Measurements from ENCODE around the gene HSH2D. TPM values are rescaled to one million over a fixed set of nuclear protein-coding genes. Genes with fewer than 3 reads are reported as not detected.

The HSH2D gene
- total and polyA plus RNA-seq, 9 of the 15 experiments (the other 6 are each of a cell fraction or from before 2014, with no cell fraction given), result 0.03 to 1.1 (median 0.35) TPM; not detected in 1

DNA sequence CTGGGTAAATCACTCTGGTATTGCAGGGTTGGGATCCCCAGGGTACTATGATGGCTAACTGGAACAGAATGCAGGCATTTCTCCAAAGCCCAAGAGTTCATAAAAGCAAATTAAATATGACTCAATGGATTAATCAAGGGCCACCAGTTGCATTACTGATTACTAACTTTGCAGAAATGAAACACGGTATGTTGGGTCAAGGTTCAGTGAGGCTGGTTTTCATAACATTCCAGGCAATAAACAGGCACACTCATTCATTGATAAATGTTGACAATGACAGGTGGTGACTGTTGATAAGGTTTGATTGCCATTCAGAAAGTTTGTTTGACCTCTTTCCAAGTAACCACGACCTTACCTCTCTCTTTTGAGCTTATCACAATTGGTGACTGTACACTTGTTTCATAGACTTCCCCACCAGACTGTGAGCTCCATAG is 53.7 kb downstream of the HSH2D start (continued):
- TF ChIP-seq, protein P1, sequence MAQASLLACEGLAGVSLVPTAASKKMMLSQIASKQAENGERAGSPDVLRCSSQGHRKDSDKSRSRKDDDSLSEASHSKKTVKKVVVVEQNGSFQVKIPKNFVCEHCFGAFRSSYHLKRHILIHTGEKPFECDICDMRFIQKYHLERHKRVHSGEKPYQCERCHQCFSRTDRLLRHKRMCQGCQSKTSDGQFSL (CRISPR knock-in tag; IDR thresholded peaks at IDR 0.05), result no peak
- TF ChIP-seq, protein P1 (tag; IDR thresholded peaks at IDR 0.05), result no peak
- no peak; the same call in 1 of the 2 replicates for TF ChIP-seq GATAD2B (IDR thresholded peaks at IDR 0.05; ENCODE audit: borderline replicate concordance)
- TF ChIP-seq SREBF2 (CRISPR knock-in tag; IDR thresholded peaks at IDR 0.05), result no peak
- TF ChIP-seq, protein P2, sequence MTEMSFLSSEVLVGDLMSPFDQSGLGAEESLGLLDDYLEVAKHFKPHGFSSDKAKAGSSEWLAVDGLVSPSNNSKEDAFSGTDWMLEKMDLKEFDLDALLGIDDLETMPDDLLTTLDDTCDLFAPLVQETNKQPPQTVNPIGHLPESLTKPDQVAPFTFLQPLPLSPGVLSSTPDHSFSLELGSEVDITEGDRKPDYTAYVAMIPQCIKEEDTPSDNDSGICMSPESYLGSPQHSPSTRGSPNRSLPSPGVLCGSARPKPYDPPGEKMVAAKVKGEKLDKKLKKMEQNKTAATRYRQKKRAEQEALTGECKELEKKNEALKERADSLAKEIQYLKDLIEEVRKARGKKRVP (CRISPR knock-in tag; IDR thresholded peaks at IDR 0.05), result no peak
- peak; percentile 93 for TF ChIP-seq TAL1 (IDR thresholded peaks at IDR 0.05)
- no peak for TF ChIP-seq SRSF9 (IDR thresholded peaks at IDR 0.05; ENCODE audit: borderline replicate concordance, low read depth, low read length)
- TF ChIP-seq RBM15 (IDR thresholded peaks at IDR 0.05; ENCODE audit: insufficient read depth, low read length), result no peak
- no peak for TF ChIP-seq IRF2 (CRISPR knock-in tag; IDR thresholded peaks at IDR 0.05)
- TF ChIP-seq ZC3H8 (IDR thresholded peaks at IDR 0.05), result no peak
- TF ChIP-seq, protein P3, sequence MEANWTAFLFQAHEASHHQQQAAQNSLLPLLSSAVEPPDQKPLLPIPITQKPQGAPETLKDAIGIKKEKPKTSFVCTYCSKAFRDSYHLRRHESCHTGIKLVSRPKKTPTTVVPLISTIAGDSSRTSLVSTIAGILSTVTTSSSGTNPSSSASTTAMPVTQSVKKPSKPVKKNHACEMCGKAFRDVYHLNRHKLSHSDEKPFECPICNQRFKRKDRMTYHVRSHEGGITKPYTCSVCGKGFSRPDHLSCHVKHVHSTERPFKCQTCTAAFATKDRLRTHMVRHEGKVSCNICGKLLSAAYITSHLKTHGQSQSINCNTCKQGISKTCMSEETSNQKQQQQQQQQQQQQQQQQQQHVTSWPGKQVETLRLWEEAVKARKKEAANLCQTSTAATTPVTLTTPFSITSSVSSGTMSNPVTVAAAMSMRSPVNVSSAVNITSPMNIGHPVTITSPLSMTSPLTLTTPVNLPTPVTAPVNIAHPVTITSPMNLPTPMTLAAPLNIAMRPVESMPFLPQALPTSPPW (CRISPR knock-in tag; IDR thresholded peaks at IDR 0.05), result no peak
- TF ChIP-seq, protein P4, sequence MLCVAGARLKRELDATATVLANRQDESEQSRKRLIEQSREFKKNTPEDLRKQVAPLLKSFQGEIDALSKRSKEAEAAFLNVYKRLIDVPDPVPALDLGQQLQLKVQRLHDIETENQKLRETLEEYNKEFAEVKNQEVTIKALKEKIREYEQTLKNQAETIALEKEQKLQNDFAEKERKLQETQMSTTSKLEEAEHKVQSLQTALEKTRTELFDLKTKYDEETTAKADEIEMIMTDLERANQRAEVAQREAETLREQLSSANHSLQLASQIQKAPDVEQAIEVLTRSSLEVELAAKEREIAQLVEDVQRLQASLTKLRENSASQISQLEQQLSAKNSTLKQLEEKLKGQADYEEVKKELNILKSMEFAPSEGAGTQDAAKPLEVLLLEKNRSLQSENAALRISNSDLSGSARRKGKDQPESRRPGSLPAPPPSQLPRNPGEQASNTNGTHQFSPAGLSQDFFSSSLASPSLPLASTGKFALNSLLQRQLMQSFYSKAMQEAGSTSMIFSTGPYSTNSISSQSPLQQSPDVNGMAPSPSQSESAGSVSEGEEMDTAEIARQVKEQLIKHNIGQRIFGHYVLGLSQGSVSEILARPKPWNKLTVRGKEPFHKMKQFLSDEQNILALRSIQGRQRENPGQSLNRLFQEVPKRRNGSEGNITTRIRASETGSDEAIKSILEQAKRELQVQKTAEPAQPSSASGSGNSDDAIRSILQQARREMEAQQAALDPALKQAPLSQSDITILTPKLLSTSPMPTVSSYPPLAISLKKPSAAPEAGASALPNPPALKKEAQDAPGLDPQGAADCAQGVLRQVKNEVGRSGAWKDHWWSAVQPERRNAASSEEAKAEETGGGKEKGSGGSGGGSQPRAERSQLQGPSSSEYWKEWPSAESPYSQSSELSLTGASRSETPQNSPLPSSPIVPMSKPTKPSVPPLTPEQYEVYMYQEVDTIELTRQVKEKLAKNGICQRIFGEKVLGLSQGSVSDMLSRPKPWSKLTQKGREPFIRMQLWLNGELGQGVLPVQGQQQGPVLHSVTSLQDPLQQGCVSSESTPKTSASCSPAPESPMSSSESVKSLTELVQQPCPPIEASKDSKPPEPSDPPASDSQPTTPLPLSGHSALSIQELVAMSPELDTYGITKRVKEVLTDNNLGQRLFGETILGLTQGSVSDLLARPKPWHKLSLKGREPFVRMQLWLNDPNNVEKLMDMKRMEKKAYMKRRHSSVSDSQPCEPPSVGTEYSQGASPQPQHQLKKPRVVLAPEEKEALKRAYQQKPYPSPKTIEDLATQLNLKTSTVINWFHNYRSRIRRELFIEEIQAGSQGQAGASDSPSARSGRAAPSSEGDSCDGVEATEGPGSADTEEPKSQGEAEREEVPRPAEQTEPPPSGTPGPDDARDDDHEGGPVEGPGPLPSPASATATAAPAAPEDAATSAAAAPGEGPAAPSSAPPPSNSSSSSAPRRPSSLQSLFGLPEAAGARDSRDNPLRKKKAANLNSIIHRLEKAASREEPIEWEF (CRISPR knock-in tag; IDR thresholded peaks at IDR 0.05), result peak; percentile 50; the same call in 1 of the 2 replicates
- TF ChIP-seq, protein P5, sequence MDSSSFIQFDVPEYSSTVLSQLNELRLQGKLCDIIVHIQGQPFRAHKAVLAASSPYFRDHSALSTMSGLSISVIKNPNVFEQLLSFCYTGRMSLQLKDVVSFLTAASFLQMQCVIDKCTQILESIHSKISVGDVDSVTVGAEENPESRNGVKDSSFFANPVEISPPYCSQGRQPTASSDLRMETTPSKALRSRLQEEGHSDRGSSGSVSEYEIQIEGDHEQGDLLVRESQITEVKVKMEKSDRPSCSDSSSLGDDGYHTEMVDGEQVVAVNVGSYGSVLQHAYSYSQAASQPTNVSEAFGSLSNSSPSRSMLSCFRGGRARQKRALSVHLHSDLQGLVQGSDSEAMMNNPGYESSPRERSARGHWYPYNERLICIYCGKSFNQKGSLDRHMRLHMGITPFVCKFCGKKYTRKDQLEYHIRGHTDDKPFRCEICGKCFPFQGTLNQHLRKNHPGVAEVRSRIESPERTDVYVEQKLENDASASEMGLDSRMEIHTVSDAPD (CRISPR knock-in tag; IDR thresholded peaks at IDR 0.05), result no peak
- TF ChIP-seq ZNF134 (CRISPR knock-in tag; conservative IDR thresholded peaks at IDR 0.05), result no peak
- no peak for TF ChIP-seq U2AF2 (optimal IDR thresholded peaks at IDR 0.05; ENCODE audit: low read depth, low read length)

All from K562 (cell line).